ENCODE data around the gene TNFRSF6B.
A peak's percentile ranks its signal among the peaks of the same experiment; 100 is the strongest.

The TNFRSF6B gene

GRCh38 chr20:63736893-63737694 is 40.6 kb downstream of the TNFRSF6B start:
- peak overlapping the region; percentile 77 for H3K9ac ChIP-seq (ENCODE audit: low read length)
- H3K27ac ChIP-seq (ENCODE audit: low read depth, low read length) = peak overlapping the region; percentile 97
- H3K36me3 ChIP-seq (ENCODE audit: low read length) = no peaks in the 10 kb centered on the region
- no peaks in the 10 kb centered on the region for H3K9me2 ChIP-seq (replicated peaks; ENCODE audit: insufficient read depth, low read length)
- TF ChIP-seq CTCF (IDR thresholded peaks at IDR 0.05; ENCODE audit: insufficient read depth, low read length, poor library complexity, severe bottlenecking) (no peak), EZH2phosphoT487 (conservative IDR thresholded peaks at IDR 0.05; ENCODE audit: low read length) (no peak)
- peak overlapping the region; percentile 55 for H3K4me3 ChIP-seq (ENCODE audit: insufficient read depth, low read length, poor library complexity, severe bottlenecking)
- peaks cover 17% of the 10 kb centered on the region for H3F3A ChIP-seq (ENCODE audit: insufficient read depth)
- 0 out of 2 replicates have a peak, but pooled peaks cover 1% of the 10 kb centered on the region for H3K79me2 ChIP-seq (ENCODE audit: insufficient read depth, low read length)
- H2AFZ ChIP-seq (ENCODE audit: low read depth, low read length, severe bottlenecking) = no peak overlapping the region
- H3K4me2 ChIP-seq (ENCODE audit: low read depth, low read length, poor library complexity, severe bottlenecking) = peak overlapping the region; percentile 89
- H4K20me1 ChIP-seq (ENCODE audit: low read depth, low read length) = no peaks in the 10 kb centered on the region
- H3K27me3 ChIP-seq (ENCODE audit: low read length) = no peaks in the 10 kb centered on the region
- H3K9me3 ChIP-seq (ENCODE audit: insufficient read depth, low read length) = no peaks in the 10 kb centered on the region

DNA sequence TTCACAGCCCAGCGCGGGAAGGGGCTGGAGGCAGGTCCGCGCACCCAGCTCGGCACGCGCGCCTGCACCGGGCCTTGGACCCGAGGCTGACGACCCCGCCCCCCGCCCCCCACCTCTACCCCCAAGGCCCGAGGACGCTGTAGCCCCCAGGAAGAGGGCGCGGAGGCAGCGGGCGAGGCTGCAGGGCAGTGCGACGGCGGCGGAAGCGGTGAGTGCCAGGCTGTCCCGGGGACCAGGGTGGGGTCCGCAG is 41.2 kb downstream of the TNFRSF6B start:
- no peaks in the 10 kb centered on the region for H3K9me2 ChIP-seq (replicated peaks; ENCODE audit: insufficient read depth, low read length)
- no peak for TF ChIP-seq EZH2phosphoT487 (conservative IDR thresholded peaks at IDR 0.05; ENCODE audit: low read length)
- TF ChIP-seq CTCF (IDR thresholded peaks at IDR 0.05; ENCODE audit: insufficient read depth, low read length, poor library complexity, severe bottlenecking) = no peak
- peaks cover 17% of the 10 kb centered on the region for H3F3A ChIP-seq (ENCODE audit: insufficient read depth)
- peak overlapping the region; percentile 55 for H3K4me3 ChIP-seq (ENCODE audit: insufficient read depth, low read length, poor library complexity, severe bottlenecking)
- H3K9me3 ChIP-seq (ENCODE audit: insufficient read depth, low read length) = no peaks in the 10 kb centered on the region
- H3K79me2 ChIP-seq (ENCODE audit: insufficient read depth, low read length) = no peaks in the 10 kb centered on the region
- no peak overlapping the region for H2AFZ ChIP-seq (ENCODE audit: low read depth, low read length, severe bottlenecking)
- no peaks in the 10 kb centered on the region for H4K20me1 ChIP-seq (ENCODE audit: low read depth, low read length)
- H3K27me3 ChIP-seq (ENCODE audit: low read length) = no peaks in the 10 kb centered on the region
- H3K27ac ChIP-seq (ENCODE audit: low read depth, low read length) = peak overlapping the region; percentile 97
- peak overlapping the region; percentile 77 for H3K9ac ChIP-seq (ENCODE audit: low read length)
- no peaks in the 10 kb centered on the region for H3K36me3 ChIP-seq (ENCODE audit: low read length)
- peak overlapping the region; percentile 89 for H3K4me2 ChIP-seq (ENCODE audit: low read depth, low read length, poor library complexity, severe bottlenecking)

- Histone ChIP-seq H4K20me1 (ENCODE audit: low read depth, low read length) (no peaks in the 10 kb centered on the region), H3K4me2 (ENCODE audit: low read depth, low read length, poor library complexity, severe bottlenecking) (peak overlapping the region; percentile 89)
Measured at GRCh38 chr20:63737945-63738686, 41.7 kb downstream of the TNFRSF6B start.

More at GRCh38 chr20:63737945-63738686, 41.7 kb downstream of the TNFRSF6B start:
- Histone ChIP-seq H3K27ac (ENCODE audit: low read depth, low read length) (peak overlapping the region; percentile 97), H3K79me2 (ENCODE audit: insufficient read depth, low read length) (no peaks in the 10 kb centered on the region), H3K4me3 (ENCODE audit: insufficient read depth, low read length, poor library complexity, severe bottlenecking) (peak overlapping the region; percentile 55), H3K36me3 (ENCODE audit: low read length) (no peaks in the 10 kb centered on the region), H2AFZ (ENCODE audit: low read depth, low read length, severe bottlenecking) (no peak overlapping the region), H3K27me3 (ENCODE audit: low read length) (no peaks in the 10 kb centered on the region), H3K9ac (ENCODE audit: low read length) (peak overlapping the region; percentile 77), H3K9me2 (replicated peaks; ENCODE audit: insufficient read depth, low read length) (no peaks in the 10 kb centered on the region), H3K9me3 (ENCODE audit: insufficient read depth, low read length) (no peaks in the 10 kb centered on the region), H3F3A (ENCODE audit: insufficient read depth) (peaks cover 18% of the 10 kb centered on the region)
- TF ChIP-seq CTCF (IDR thresholded peaks at IDR 0.05; ENCODE audit: insufficient read depth, low read length, poor library complexity, severe bottlenecking) (no peak), EZH2phosphoT487 (conservative IDR thresholded peaks at IDR 0.05; ENCODE audit: low read length) (no peak)

All from SU-DHL-6 (cell line).